HEK293T (cell line): ENCODE results near the gene MRPL10.

Experiments
- FOXM1 ChIP-seq: fragments of 450-650 bp; IDR thresholded peaks from 2 replicates; pipeline ENCODE4 v1.6.1; 2017; ENCODE audit warnings: mild to moderate bottlenecking, borderline replicate concordance
- L3MBTL2 ChIP-seq: fragments of 450-650 bp; conservative IDR thresholded peaks from 2 replicates; pipeline ENCODE4 v1.6.1; 2016; ENCODE audit warnings: mild to moderate bottlenecking
- NFRKB ChIP-seq: fragments of 450-650 bp; IDR thresholded peaks from 2 replicates; pipeline ENCODE4 v1.6.1; 2016; ENCODE audit warnings: mild to moderate bottlenecking, moderate library complexity
- SP1 ChIP-seq: fragments of 450-650 bp; IDR thresholded peaks from 2 replicates; pipeline ENCODE4 v1.6.1; 2017

- TF ChIP-seq NFRKB = no peak
- TF ChIP-seq FOXM1 = no peak
- no peak for TF ChIP-seq L3MBTL2
- TF ChIP-seq SP1 = no peak
Observed at GRCh38 chr17:47806913-47807255, 24.5 kb downstream of the MRPL10 start.
